22Rv1 (cell line): ENCODE results near the gene SNX3.
"Not testable (repeated sequence)": the region's sequence is repeated elsewhere in the genome, so short reads cannot be mapped to it uniquely, and the experiment has no call there.

Experiments used
- H3K27ac ChIP-seq: fragments of 450-650 bp; 2 replicates; pipeline ENCODE4 v1.5.1; 2017
- CTCF ChIP-seq: fragments of 450-650 bp; IDR thresholded peaks from 2 replicates; pipeline ENCODE4 v1.5.1; 2017; ENCODE audit warnings: mild to moderate bottlenecking
- ZFX ChIP-seq: fragments of 450-650 bp; IDR thresholded peaks from 2 replicates; pipeline ENCODE4 v1.6.1; 2017; ENCODE audit warnings: antibody characterized with exemption, borderline replicate concordance

The SNX3 gene

DNA sequence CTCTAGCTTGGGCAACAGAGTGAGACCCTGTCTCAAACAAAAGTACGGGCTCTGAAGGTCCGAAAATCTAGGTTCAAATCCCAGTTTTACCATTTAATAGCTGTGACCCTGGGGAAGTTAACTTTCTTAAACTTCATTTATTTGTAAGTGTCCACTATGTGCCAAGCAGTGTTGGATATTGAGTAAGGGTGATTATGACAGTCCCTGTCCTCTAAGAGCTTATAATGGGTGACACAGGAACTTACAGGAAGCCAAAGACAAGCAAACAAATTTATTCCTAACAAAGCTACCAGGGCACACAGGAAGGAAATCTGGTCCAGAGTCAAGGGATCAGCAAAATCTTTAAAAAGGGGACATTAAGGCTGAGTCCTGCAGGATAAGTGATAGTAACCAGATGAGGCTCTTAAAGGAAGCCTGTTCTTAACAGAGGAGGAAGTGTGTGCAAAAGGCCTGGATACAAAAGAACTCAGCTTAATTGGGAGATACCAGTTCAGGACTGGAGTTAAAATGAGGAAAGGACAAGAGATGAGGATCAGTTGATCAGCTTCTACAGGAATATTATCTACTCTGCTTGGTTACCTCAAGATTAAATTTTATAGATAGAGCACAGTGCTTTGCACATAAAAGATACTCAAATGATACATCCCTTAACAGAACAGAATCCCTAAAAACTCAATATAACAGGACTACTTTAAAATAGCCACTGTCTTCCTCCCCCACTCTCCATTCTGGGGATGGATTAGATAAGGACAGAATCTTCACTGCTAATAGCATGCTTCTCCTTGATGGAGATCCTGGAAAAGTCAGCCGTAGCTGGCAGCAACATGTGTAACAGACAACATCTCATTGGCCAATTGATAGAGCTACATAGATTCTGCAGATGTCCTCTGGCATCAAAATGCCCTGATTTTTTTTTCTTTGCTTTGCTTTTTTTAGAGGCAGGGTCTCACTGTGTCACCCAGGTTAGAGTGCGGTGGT is 6.1 kb downstream of the SNX3 start:
- TF ChIP-seq ZFX (no peak), CTCF (no peak)
- no peak overlapping the region for H3K27ac ChIP-seq

DNA sequence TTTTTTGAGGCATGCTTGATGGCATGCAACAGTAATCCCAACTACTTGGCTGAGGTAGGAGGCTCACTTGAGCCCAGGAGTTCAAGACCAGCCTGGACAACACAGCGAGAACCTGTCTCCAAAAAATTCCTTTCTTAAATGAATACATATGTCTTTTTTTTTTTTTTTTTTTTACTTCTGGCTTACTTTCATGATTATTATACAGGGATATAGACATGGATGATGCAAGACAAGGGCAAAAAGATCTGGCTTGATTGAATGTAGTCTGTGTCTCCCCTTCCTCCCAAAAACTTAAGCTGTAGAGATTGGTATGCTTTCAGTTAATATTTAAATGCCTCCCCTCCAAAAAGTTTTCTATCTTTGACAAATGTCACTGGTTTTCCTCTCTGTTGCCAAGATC is 7.6 kb downstream of the SNX3 start:
- H3K27ac ChIP-seq: no peak overlapping the region
- TF ChIP-seq ZFX (no peak), CTCF (no peak)

DNA sequence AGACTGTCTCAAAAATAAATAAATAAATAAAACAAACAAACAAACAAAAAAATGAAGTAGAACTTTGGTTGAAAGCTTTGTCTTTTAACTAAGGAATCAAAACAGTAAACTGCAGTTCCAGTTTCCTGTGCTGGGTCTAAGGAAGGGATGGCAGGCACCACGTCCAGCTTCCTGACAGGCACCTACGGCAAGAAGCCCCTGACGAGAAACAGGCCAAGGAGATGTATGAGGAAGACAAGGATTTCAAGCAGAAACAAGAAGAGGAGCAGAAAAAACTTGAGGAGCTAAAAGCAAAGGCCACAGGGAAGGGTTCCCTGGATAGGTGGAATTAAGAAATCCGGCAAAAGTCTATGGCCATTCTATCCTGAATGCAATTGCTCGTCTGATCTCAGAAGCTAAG is 8.8 kb downstream of the SNX3 start:
- no peak overlapping the region for H3K27ac ChIP-seq
- TF ChIP-seq ZFX: no peak
- no peak for TF ChIP-seq CTCF

DNA sequence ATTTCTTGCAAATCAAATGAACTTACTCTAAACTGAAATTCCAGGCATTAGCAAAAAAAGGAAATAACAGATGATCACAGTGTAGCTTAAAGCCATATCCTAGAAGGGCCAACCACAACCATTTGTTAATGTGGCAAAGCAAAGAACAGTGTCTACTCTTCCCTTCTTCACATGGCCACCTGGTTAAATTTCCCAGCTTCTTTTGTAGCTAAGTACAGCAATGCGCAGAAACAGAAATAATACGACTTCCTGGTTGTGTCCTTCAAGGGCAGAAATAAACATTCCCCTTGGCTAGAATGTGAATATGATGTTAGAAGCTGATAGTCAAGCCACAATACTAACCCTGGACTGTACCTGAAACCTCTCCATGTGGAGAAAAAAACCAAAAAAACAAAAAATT is 9.6 kb downstream of the SNX3 start:
- no peak for TF ChIP-seq CTCF
- TF ChIP-seq ZFX: no peak
- no peak overlapping the region for H3K27ac ChIP-seq

DNA sequence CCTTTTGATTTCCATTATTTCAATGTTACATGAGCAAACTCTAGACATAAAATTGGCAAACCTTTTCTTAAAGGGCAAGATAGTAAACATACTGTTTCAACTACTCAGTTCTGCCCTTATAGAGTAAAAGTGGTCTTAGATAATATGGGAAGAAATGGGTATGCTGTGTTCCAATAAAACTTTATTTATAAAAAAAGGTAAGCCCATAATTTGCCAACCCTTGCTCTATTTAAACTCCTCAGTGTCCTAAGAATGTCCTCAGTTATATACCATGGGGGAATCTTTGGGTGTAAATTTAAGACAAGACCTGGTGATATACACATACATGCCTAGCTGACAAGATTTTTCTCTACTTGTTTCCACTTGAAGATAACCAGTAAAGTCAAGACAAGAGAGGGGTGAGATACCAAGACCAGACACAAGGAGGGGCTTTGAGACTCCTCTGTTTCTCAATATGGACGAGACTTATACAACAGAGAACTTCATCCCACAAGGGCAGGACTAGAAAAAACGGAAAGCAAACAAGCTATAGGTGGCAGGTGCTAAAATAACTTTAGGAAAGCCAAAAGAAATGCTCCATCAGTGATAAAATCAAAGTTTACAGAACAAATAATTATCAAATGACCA is 10.5 kb downstream of the SNX3 start:
- H3K27ac ChIP-seq: no peak overlapping the region
- TF ChIP-seq CTCF (no peak), ZFX (no peak)

DNA sequence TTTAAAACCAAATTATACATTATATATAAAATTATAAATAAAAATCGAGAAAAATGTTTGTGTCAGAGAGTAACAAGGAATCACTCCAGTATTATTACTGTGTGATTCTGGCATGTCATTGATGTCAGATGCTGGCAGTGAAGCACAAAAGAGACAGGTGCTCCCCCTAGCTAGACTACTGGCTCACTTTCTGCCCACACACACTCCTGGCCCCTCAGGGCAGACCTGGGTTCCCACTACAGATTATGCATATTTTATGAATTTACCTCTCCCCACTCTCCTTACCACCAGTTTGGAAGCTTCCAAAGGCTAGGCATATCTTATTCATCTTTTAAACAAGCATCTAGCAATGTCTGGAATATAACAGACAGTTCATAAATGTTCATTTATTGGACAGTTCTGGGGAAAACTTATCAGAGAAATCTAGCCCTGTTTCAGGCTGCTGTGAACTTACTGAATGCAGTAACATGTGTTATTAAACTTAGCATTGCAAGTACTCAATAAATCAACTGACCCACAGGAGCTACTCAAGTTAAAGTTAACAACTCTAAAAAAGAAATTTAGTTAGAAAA is 12.8 kb downstream of the SNX3 start:
- no peak overlapping the region for H3K27ac ChIP-seq
- no peak for TF ChIP-seq ZFX
- TF ChIP-seq CTCF: no peak

DNA sequence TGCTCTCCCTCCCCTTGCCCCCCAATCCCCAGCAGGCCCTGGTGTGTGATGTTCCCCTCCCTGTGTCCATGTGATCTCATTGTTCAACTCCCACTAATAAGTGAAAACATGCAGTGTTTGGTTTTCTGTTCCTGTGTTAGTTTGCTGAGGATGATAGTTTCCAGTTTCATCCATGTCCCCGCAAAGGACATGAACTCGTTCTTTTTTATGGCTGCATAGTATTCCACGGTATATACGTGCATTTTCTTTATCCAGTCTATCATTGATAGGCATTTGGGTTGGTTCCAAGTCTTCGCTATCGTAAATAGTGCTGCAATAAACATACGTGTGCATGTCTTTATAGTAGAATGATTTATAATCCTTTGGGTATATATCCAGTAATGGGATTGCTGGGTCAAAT is 15.7 kb downstream of the SNX3 start:
- H3K27ac ChIP-seq: not testable (repeated sequence)
